IPS-NIHi7 (cell line): ENCODE results near the gene UQCC5.

Experiments
- DNase-seq: peaks from one replicate; pipeline ENCODE4 v3.0.0; 2012; ENCODE audit warnings: mixed read lengths; ENCODE audit errors: extremely low spot score

UQCC5 gene

DNA sequence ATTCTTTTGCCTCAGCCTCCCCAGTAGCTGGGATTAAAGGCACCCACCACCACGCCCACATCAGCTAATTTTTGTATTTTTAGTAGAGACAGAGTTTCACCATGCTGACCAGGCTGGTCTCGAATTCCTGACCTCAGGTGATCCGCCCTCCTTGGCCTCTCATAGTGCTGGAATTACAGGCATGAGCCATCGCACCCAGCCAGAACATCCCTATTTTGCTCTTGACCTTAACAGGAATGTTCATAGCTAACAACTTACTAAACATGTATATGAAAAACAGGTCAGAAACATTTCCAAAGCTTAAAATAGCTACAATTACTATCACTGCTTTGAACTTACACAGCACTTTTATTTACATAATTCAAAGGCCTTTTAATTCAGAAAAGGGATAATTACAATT, 33.7 kb downstream of the UQCC5 start:
- DNase-seq: no peak

- DNase-seq: no peak
These were observed 35.8 kb downstream of the UQCC5 start for GRCh38 chr3:52572221-52572620.

DNA sequence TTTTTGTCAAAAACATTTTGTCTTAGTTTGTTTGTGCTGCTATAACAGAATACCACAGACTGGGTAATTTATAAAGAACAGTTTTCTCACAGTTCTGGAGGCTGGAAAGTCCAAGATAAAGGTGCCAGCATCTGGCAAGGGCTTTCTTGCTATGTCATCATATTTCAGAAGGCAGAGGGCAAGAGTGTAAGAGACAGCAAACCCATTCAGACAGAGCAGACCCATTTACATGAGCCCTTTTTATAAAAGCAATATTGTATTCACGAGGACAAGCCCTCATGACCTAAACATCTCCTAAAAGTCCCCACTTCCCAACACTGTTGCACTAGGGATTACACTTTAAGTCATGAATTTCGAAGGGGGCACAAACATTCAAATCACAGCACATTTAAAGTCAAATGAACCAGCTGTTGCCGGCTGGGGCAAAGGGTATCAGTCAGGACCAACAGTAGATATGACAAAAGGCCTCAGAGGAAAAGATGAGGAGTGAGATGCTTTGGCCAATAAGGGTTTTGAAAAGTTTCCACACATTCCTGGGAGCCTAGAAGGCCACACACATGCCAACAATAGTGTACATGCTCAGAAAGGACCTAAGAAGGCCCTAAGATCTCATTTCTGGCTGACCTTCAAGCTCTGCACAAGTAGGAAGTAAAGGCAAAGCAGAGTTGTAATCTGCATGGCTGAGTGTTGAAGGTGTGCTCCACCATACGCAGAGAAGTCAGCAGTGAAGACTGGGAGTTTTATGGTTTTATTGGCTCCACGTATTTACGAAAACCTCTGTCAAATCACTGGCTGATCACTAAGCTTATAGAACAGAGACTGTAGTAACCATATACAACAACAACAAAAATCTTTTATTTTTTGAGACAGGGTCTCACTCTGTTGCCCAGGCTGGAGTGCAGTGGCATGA, 37.9 kb downstream of the UQCC5 start:
- DNase-seq: no peak
